Measurements from ENCODE around the gene TAB2. TPM values are rescaled to one million over a fixed set of nuclear protein-coding genes. Genes with fewer than 3 reads are reported as not detected.

The TAB2 gene
- total and polyA plus RNA-seq, 2 of the 8 experiments (the other 6 are each of a cell fraction or from before 2014, with no cell fraction given), result 40.4 to 63.0 TPM

GRCh38 chr6:149385998-149386646 lies 68.6 kb downstream of the TAB2 start:
- CTCF ChIA-PET (ENCODE audit: partially characterized antibody), result no interaction called here
- Histone ChIP-seq H2BK20ac (ENCODE audit: low read length) (no peak overlapping the region), H4K8ac (ENCODE audit: extremely low read depth, insufficient read depth, low read length) (no peak overlapping the region), H3K56ac (replicated peaks; ENCODE audit: insufficient read length, low read depth, low read length) (no peak overlapping the region), H3K4me2 (ENCODE audit: insufficient read depth in 1 of 2, low read depth in 2 of 2, low read length in 2 of 2) (no peak overlapping the region), H2BK15ac (ENCODE audit: low read length) (no peak overlapping the region), H3K79me2 (ENCODE audit: control insufficient read depth in 1 of 2, insufficient read depth in 2 of 2, low read length in 2 of 2) (peaks cover 0 to 19% of the 10 kb centered on the region in 2 experiments; a peak in 2 of 4 replicates), H3K18ac (ENCODE audit: extremely low read depth, low read length) (no peak overlapping the region), H3K23me2 (ENCODE audit: low read depth, low read length) (no peaks in the 10 kb centered on the region), H4K91ac (replicated peaks; ENCODE audit: insufficient read length, low read length) (no peak overlapping the region), H3K9ac (replicated peaks in 1 of 4; ENCODE audit: extremely low read depth in 1 of 4, low read depth in 3 of 4, low read length in 3 of 4) (no peak overlapping the region), H2BK12ac (ENCODE audit: low read depth, low read length) (no peak overlapping the region), H4K20me1 (replicated peaks in 1 of 2; ENCODE audit: control insufficient read depth in 1 of 2, insufficient read depth in 2 of 2, low read length in 2 of 2) (no peaks in the 10 kb centered on the region), H4K5ac (ENCODE audit: insufficient read length, low read depth, low read length) (no peak overlapping the region), H3K9me3 (ENCODE audit: insufficient read depth in 2 of 2, low read depth in 1 of 2, low read length in 1 of 2) (no peaks in the 10 kb centered on the region), H3K36me3 (ENCODE audit: control insufficient read depth in 2 of 4, insufficient read depth in 4 of 4, low read length in 3 of 4) (peaks cover 0 to 9% (median 2%) of the 10 kb centered on the region in 4 experiments; a peak in 2 of 8 replicates), H3K4me1 (replicated peaks in 1 of 4; ENCODE audit: control insufficient read depth in 3 of 4, insufficient read depth in 4 of 4, low read length in 3 of 4) (no peaks in the 10 kb centered on the region), H3K14ac (ENCODE audit: insufficient read length) (no peak overlapping the region), H3K27ac (ENCODE audit: low read depth, low read length) (no peak overlapping the region), H2BK5ac (ENCODE audit: low read depth, low read length) (no peak overlapping the region), H2AFZ (ENCODE audit: low read length) (no peak overlapping the region), H2AK5ac (ENCODE audit: low read depth, low read length) (no peak overlapping the region), H2BK120ac (replicated peaks; ENCODE audit: low read depth, low read length) (no peak overlapping the region), H3K4ac (replicated peaks; ENCODE audit: insufficient read length, low read depth, low read length) (no peak overlapping the region), H3K79me1 (ENCODE audit: low read depth, low read length) (no peaks in the 10 kb centered on the region), H3K4me3 (ENCODE audit: extremely low read depth in 1 of 4, insufficient read depth in 2 of 4, low read depth in 3 of 4, low read length in 4 of 4) (no peak overlapping the region), H3K27me3 (replicated peaks in 1 of 4; ENCODE audit: control insufficient read depth in 3 of 4, extremely low read depth in 1 of 4, insufficient read depth in 3 of 4, low read length in 3 of 4) (no peaks in the 10 kb centered on the region), H3K23ac (ENCODE audit: insufficient read length) (no peak overlapping the region)
- FAIRE-seq (no peak), DNase-seq (ENCODE audit: low read depth in 1 of 2, low spot score in 2 of 2) (no peak)
- 90 to 100% methylated on average over 1 to 5 of the region's 5 CpGs for WGBS, 2 experiments (ENCODE audit: extremely low coverage in 1 of 2, insufficient coverage in 1 of 2, insufficient read length in 1 of 2, insufficient replicate concordance in 2 of 2, low coverage in 1 of 2, low lambda C conversion rate in 2 of 2, missing lambda C conversion rate in 1 of 2)
- POLR2A ChIA-PET (ENCODE audit: partially characterized antibody), result interaction anchor here (1.1 kb wide), 1 partner anchor 69 kb away, joined by 3 read pairs; no protein-coding TSS in a partner anchor
- TF ChIP-seq BACH1 (IDR thresholded peaks at IDR 0.05; ENCODE audit: low read length) (no peak), MAX (IDR thresholded peaks at IDR 0.05) (no peak), CBX8 (IDR thresholded peaks at IDR 0.05; ENCODE audit: borderline replicate concordance, low read depth, low read length) (no peak), CHD1 (IDR thresholded peaks at IDR 0.05; ENCODE audit: low read depth, low read length) (no peak), NANOG (IDR thresholded peaks at IDR 0.05; ENCODE audit: insufficient read depth, low read depth, low read length, poor library complexity, severe bottlenecking) (no peak), RNF2 (IDR thresholded peaks at IDR 0.05; ENCODE audit: borderline replicate concordance, low read depth, low read length, missing control alignments, poor library complexity, severe bottlenecking) (no peak), SP4 (IDR thresholded peaks at IDR 0.05; ENCODE audit: low read length) (no peak), SIN3A (conservative IDR thresholded peaks at IDR 0.05 in 1 of 2, IDR thresholded peaks at IDR 0.05 in 1 of 2; ENCODE audit: low read depth in 1 of 2, low read length in 2 of 2) (no peak), BCL11A (IDR thresholded peaks at IDR 0.05; ENCODE audit: low read depth in 2 of 2, low read length in 2 of 2) (no peak), EZH2 (IDR thresholded peaks at IDR 0.05; ENCODE audit: low read depth, low read length, severe bottlenecking) (no peak), JUND (IDR thresholded peaks at IDR 0.05; ENCODE audit: low read length) (no peak), KDM5A (IDR thresholded peaks at IDR 0.05; ENCODE audit: low read length) (no peak), PHF8 (conservative IDR thresholded peaks at IDR 0.05; ENCODE audit: low read depth, low read length) (no peak)
